WTC11 (cell line): Measurements from ENCODE around the gene PKP2. TPM values are rescaled to one million over a fixed set of nuclear protein-coding genes. Genes with fewer than 3 reads are reported as not detected.
A peak's percentile ranks its signal among the peaks of the same experiment; 100 is the strongest.

Source experiments
- ATAC-seq: fragments of 200-7000 bp; cut with Tn5 transposase; 2 replicates; pipeline ENCODE4 v1.10.0; 2021; ENCODE audit warnings: mild to moderate bottlenecking, moderate library complexity
- CTCF ChIA-PET: fragments of 300-600 bp; sonication (Branson Sonifier 250); formaldehyde crosslinking; loops from one replicate; lab custom pipeline; 2021; ENCODE audit warnings: antibody characterized with exemption; lab: Charles Lee
- POLR2A ChIA-PET: fragments of 350-600 bp; sonication (Branson Sonifier 250); formaldehyde crosslinking; loops from one replicate; lab custom pipeline; 2021; ENCODE audit warnings: antibody characterized with exemption; lab: Charles Lee
- DNase-seq: peaks from one replicate; pipeline ENCODE4 v3.0.0; 2021; ENCODE audit warnings: low spot score
- H3K27ac Mint-ChIP-seq: 2 replicates; pipeline ENCODE4 v1.8.0; 2021; ENCODE audit warnings: mixed read lengths
- H3K27me3 Mint-ChIP-seq: 2 replicates; pipeline ENCODE4 v1.8.0; 2021; ENCODE audit warnings: low read depth, mild to moderate bottlenecking, moderate library complexity, mixed read lengths
- H3K36me3 Mint-ChIP-seq: 2 replicates; pipeline ENCODE4 v1.8.0; 2021; ENCODE audit warnings: mixed read lengths
- H3K4me1 Mint-ChIP-seq: 2 replicates; pipeline ENCODE4 v1.8.0; 2022; ENCODE audit warnings: mixed read lengths
- H3K4me3 Mint-ChIP-seq: 2 replicates; pipeline ENCODE4 v1.8.0; 2021; ENCODE audit warnings: mild to moderate bottlenecking, moderate library complexity, mixed read lengths
- H3K9me3 Mint-ChIP-seq: 2 replicates; pipeline ENCODE4 v1.8.0; 2021; ENCODE audit warnings: mixed read lengths
- CREB1 ChIP-seq: sonication (generic); formaldehyde crosslinking; IDR thresholded peaks from 2 replicates; pipeline ENCODE4 v1.8.0; 2023; ENCODE audit warnings: mild to moderate bottlenecking, missing genetic modification reagents
- FOXP1 ChIP-seq: sonication (generic); formaldehyde crosslinking; IDR thresholded peaks from 2 replicates; pipeline ENCODE4 v1.8.0; 2022; ENCODE audit warnings: missing genetic modification reagents, mild to moderate bottlenecking, moderate library complexity, borderline replicate concordance
- HMGA2 ChIP-seq: fragments of 250-450 bp; sonication (Bioruptor Pico); IDR thresholded peaks from 2 replicates; pipeline ENCODE4 v1.4.0; 2021; ENCODE audit warnings: mild to moderate bottlenecking, moderate library complexity
- MLX ChIP-seq: sonication (generic); formaldehyde crosslinking; IDR thresholded peaks from 2 replicates; pipeline ENCODE4 v1.8.1; 2023; ENCODE audit warnings: mild to moderate bottlenecking, missing genetic modification reagents, moderate library complexity
- MYBL2 ChIP-seq: sonication (generic); formaldehyde crosslinking; IDR thresholded peaks from 2 replicates; pipeline ENCODE4 v1.8.1; 2023; ENCODE audit warnings: mild to moderate bottlenecking, moderate library complexity, missing genetic modification reagents
- TEAD4 ChIP-seq: sonication (generic); formaldehyde crosslinking; IDR thresholded peaks from 2 replicates; pipeline ENCODE4 v1.8.0; 2022; ENCODE audit warnings: mild to moderate bottlenecking, missing genetic modification reagents
- TP53 ChIP-seq: sonication (generic); formaldehyde crosslinking; IDR thresholded peaks from 2 replicates; pipeline ENCODE4 v1.8.1; 2023; ENCODE audit warnings: mild to moderate bottlenecking, missing genetic modification reagents
- ZNF232 ChIP-seq: sonication (generic); formaldehyde crosslinking; IDR thresholded peaks from 2 replicates; pipeline ENCODE4 v1.8.0; 2022; ENCODE audit warnings: mild to moderate bottlenecking, missing genetic modification reagents
- ZNF263 ChIP-seq: sonication (generic); formaldehyde crosslinking; IDR thresholded peaks from 2 replicates; pipeline ENCODE4 v1.8.1; 2022; ENCODE audit warnings: low read depth, mild to moderate bottlenecking, moderate library complexity, missing genetic modification reagents
- ZSCAN18 ChIP-seq: fragments of 250-450 bp; sonication (Bioruptor Pico); IDR thresholded peaks from 2 replicates; pipeline ENCODE4 v2.1.2; 2022; ENCODE audit warnings: mild to moderate bottlenecking, moderate library complexity
- total RNA-seq: library from RNA; stranded (reverse); gene quantifications from 3 replicates; pipeline ENCODE4 v1.2.3, GENCODE V29; 2021
- TF ChIP-seq, protein P1 (sequence below): sonication (generic); formaldehyde crosslinking; IDR thresholded peaks from 2 replicates; pipeline ENCODE4 v1.8.1; 2022; ENCODE audit warnings: missing genetic modification reagents, borderline replicate concordance
- TF ChIP-seq, protein P2 (sequence below): fragments of 250-450 bp; sonication (Bioruptor Pico); IDR thresholded peaks from 2 replicates; pipeline ENCODE4 v1.9.0; 2021; ENCODE audit warnings: mild to moderate bottlenecking, borderline replicate concordance
- TF ChIP-seq, protein P3 (sequence below): sonication (generic); formaldehyde crosslinking; IDR thresholded peaks from 2 replicates; pipeline ENCODE4 v1.8.0; 2022; ENCODE audit warnings: mild to moderate bottlenecking, missing genetic modification reagents
- TF ChIP-seq, protein P4 (sequence below): sonication (generic); formaldehyde crosslinking; conservative IDR thresholded peaks from 2 replicates; pipeline ENCODE4 v1.8.1; 2022; ENCODE audit warnings: mild to moderate bottlenecking, missing genetic modification reagents
- TF ChIP-seq, protein P5 (sequence below): fragments of 250-450 bp; sonication (Bioruptor Pico); IDR thresholded peaks from 2 replicates; pipeline ENCODE4 v1.9.0; 2021; ENCODE audit warnings: mild to moderate bottlenecking
- TF ChIP-seq, protein P6 (sequence below): sonication (generic); formaldehyde crosslinking; IDR thresholded peaks from 2 replicates; pipeline ENCODE4 v1.8.1; 2023; ENCODE audit warnings: mild to moderate bottlenecking, missing genetic modification reagents, moderate library complexity

The PKP2 gene
- total RNA-seq, 1 experiment from 2014 or later: 22.0 TPM

DNA sequence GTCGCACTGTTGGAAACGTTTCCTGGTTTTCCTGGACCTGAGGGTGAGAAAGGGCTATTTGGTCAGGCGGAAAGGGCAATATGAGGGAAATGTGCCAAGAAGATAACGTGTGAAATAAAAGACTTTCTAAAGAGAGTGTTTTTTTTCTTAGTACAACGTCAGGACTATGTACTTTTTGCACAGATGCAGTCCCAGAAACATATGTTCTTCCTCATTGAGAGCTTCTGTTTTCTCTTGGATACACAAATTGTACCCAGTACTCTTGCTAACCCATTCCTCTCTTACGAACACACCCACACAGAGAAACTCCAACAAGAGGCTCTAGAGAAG is 669 bp upstream of the PKP2 start:
- Mint-ChIP-seq H3K36me3 (no peaks in the 10 kb centered on the region), H3K4me1 (peaks cover 46% of the 10 kb centered on the region)

DNA sequence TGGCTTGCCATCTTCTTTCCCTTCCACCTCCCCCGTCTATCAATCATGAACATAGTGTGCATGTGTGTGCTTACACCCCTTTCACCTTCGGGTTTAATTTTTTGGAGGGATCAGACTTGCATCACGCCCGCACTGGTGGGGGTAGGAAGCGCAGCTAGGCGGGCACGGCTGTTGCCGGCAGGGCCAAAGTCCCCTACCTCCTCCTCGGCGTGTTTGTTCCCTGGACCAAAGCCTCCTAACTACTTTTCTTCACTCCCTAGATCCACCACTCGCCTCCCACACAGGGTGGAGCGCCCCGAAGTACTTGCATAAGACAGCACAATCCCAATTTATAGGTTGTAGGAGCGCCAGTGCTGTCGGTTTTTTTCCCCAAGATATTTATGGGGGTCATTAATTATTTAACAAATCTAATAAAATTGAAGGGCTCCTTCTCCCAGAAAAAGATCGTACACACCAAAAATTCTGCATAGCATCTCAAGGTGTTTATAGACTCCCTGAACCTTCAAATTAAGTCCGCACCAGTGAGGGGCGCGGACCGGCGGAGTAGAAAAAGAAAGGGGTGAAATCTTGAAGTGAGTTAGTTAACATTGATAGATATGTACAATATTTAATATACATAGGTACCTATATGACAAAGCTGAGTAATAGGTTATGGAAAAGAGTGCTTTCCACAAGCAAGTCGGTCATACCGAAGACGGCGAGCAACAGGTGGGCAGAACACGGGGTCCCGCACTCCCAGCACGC is 717 bp downstream of the PKP2 start:
- TF ChIP-seq ZNF263 (CRISPR knock-in tag): no peak
- TF ChIP-seq, protein P1, sequence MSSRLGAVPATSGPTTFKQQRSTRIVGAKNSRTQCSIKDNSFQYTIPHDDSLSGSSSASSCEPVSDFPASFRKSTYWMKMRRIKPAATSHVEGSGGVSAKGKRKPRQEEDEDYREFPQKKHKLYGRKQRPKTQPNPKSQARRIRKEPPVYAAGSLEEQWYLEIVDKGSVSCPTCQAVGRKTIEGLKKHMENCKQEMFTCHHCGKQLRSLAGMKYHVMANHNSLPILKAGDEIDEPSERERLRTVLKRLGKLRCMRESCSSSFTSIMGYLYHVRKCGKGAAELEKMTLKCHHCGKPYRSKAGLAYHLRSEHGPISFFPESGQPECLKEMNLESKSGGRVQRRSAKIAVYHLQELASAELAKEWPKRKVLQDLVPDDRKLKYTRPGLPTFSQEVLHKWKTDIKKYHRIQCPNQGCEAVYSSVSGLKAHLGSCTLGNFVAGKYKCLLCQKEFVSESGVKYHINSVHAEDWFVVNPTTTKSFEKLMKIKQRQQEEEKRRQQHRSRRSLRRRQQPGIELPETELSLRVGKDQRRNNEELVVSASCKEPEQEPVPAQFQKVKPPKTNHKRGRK (CRISPR knock-in tag): no peak
- TF ChIP-seq, protein P2, sequence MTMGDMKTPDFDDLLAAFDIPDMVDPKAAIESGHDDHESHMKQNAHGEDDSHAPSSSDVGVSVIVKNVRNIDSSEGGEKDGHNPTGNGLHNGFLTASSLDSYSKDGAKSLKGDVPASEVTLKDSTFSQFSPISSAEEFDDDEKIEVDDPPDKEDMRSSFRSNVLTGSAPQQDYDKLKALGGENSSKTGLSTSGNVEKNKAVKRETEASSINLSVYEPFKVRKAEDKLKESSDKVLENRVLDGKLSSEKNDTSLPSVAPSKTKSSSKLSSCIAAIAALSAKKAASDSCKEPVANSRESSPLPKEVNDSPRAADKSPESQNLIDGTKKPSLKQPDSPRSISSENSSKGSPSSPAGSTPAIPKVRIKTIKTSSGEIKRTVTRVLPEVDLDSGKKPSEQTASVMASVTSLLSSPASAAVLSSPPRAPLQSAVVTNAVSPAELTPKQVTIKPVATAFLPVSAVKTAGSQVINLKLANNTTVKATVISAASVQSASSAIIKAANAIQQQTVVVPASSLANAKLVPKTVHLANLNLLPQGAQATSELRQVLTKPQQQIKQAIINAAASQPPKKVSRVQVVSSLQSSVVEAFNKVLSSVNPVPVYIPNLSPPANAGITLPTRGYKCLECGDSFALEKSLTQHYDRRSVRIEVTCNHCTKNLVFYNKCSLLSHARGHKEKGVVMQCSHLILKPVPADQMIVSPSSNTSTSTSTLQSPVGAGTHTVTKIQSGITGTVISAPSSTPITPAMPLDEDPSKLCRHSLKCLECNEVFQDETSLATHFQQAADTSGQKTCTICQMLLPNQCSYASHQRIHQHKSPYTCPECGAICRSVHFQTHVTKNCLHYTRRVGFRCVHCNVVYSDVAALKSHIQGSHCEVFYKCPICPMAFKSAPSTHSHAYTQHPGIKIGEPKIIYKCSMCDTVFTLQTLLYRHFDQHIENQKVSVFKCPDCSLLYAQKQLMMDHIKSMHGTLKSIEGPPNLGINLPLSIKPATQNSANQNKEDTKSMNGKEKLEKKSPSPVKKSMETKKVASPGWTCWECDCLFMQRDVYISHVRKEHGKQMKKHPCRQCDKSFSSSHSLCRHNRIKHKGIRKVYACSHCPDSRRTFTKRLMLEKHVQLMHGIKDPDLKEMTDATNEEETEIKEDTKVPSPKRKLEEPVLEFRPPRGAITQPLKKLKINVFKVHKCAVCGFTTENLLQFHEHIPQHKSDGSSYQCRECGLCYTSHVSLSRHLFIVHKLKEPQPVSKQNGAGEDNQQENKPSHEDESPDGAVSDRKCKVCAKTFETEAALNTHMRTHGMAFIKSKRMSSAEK: no peak
- TF ChIP-seq, all 79 proteins: peak for 0
- Mint-ChIP-seq H3K27ac (0 out of 2 replicates have a peak overlapping the region, but pooled peaks have one; percentile 16), H3K36me3 (no peaks in the 10 kb centered on the region), H3K4me1 (peaks cover 58% of the 10 kb centered on the region), H3K9me3 (no peaks in the 10 kb centered on the region), H3K27me3 (peaks cover 10% of the 10 kb centered on the region), H3K4me3 (peak overlapping the region; percentile 86)
- POLR2A ChIA-PET: interaction anchor here (0.9 to 1.2 kb wide), 3 partner anchors 24 to 140 kb away, joined by 4 to 14 read pairs (median 4); partner anchors contain the start of gene YARS2
- DNase-seq: peak; percentile 36
- CTCF ChIA-PET: interaction anchor here (0.6 to 2.5 kb wide), 4 partner anchors 9 to 149 kb away, joined by 3 to 29 read pairs (median 4); partner anchors contain the start of gene YARS2
- ATAC-seq: peak; percentile 3; the same call in 1 of the 2 replicates

More for the DNA sequence above, 669 bp upstream of the PKP2 start:
- TF ChIP-seq MYBL2: no peak
- TF ChIP-seq, protein P3, sequence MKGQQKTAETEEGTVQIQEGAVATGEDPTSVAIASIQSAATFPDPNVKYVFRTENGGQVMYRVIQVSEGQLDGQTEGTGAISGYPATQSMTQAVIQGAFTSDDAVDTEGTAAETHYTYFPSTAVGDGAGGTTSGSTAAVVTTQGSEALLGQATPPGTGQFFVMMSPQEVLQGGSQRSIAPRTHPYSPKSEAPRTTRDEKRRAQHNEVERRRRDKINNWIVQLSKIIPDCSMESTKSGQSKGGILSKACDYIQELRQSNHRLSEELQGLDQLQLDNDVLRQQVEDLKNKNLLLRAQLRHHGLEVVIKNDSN (CRISPR knock-in tag): 0 out of 2 replicates have a peak, but pooled peaks have one; percentile 13
- TF ChIP-seq MLX (CRISPR knock-in tag): no peak
- ChIA-PET POLR2A (interaction anchor here (0.6 to 1.2 kb wide), 4 partner anchors 54 to 566 kb away, joined by 3 to 14 read pairs (median 4); partner anchors contain the start of gene YARS2), CTCF (interaction anchor here (1.0 to 2.5 kb wide), 3 partner anchors 11 to 142 kb away, joined by 3 to 29 read pairs (median 5); partner anchors contain the start of gene YARS2)
- DNase-seq (no peak), ATAC-seq (no peak)
- Mint-ChIP-seq H3K27me3 (peaks cover 10% of the 10 kb centered on the region), H3K4me3 (peak overlapping the region; percentile 94), H3K27ac (peak overlapping the region; percentile 95), H3K9me3 (no peaks in the 10 kb centered on the region)

GRCh38 chr12:32894566-32894965 is 2.0 kb downstream of the PKP2 start:
- ChIA-PET POLR2A (interaction anchor here (0.5 kb wide), 1 partner anchor 15 kb away, joined by 5 read pairs; no protein-coding TSS in a partner anchor), CTCF (interaction anchor here (2.3 kb wide), 1 partner anchor 139 kb away, joined by 11 read pairs; the partner anchor contains the start of gene YARS2)
- DNase-seq (no peak), ATAC-seq (no peak)
- Mint-ChIP-seq H3K4me3 (peak overlapping the region; percentile 4; the same call in 1 of the 2 replicates), H3K27ac (peak overlapping the region; percentile 86), H3K36me3 (0 out of 2 replicates have a peak, but pooled peaks cover under 1% of the 10 kb centered on the region), H3K27me3 (peaks cover 10% of the 10 kb centered on the region), H3K9me3 (no peaks in the 10 kb centered on the region), H3K4me1 (peaks cover 58% of the 10 kb centered on the region)
- TF ChIP-seq HMGA2 (CRISPR knock-in tag) (no peak), ZNF232 (CRISPR knock-in tag) (no peak), CREB1 (CRISPR knock-in tag) (no peak), TP53 (CRISPR knock-in tag) (no peak), TEAD4 (no peak), FOXP1 (CRISPR knock-in tag) (no peak), ZSCAN18 (no peak)
- TF ChIP-seq, protein P4, sequence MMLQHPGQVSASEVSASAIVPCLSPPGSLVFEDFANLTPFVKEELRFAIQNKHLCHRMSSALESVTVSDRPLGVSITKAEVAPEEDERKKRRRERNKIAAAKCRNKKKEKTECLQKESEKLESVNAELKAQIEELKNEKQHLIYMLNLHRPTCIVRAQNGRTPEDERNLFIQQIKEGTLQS (CRISPR knock-in tag): no peak
- TF ChIP-seq, protein P5, sequence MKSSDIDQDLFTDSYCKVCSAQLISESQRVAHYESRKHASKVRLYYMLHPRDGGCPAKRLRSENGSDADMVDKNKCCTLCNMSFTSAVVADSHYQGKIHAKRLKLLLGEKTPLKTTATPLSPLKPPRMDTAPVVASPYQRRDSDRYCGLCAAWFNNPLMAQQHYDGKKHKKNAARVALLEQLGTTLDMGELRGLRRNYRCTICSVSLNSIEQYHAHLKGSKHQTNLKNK (CRISPR knock-in tag): no peak
- TF ChIP-seq, protein P6, sequence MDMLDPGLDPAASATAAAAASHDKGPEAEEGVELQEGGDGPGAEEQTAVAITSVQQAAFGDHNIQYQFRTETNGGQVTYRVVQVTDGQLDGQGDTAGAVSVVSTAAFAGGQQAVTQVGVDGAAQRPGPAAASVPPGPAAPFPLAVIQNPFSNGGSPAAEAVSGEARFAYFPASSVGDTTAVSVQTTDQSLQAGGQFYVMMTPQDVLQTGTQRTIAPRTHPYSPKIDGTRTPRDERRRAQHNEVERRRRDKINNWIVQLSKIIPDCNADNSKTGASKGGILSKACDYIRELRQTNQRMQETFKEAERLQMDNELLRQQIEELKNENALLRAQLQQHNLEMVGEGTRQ (CRISPR knock-in tag): no peak
